NCI-H2081 treated with DMSO at 0.1 percent for 48 hours (cell line): Measurements from ENCODE around the gene TOR4A.

Source experiments
- DNase-seq: peaks from one replicate; lab custom pipeline; 2025; lab: John Stamatoyannopoulos, UW

The TOR4A gene

GRCh38 chr9:137295849-137296669 is 18.5 kb downstream of the TOR4A start:
- no peak for DNase-seq

- no peak for DNase-seq
These were observed 19.4 kb downstream of the TOR4A start for GRCh38 chr9:137296670-137297664.

GRCh38 chr9:137297966-137298365 is 20.4 kb downstream of the TOR4A start:
- no peak for DNase-seq

- DNase-seq, result no peak
These were observed 21.1 kb downstream of the TOR4A start for GRCh38 chr9:137298401-137299202.

- DNase-seq, result no peak
These were observed 21.7 kb downstream of the TOR4A start for GRCh38 chr9:137299203-137299565.

GRCh38 chr9:137299938-137300337 is 22.4 kb downstream of the TOR4A start:
- DNase-seq, result no peak

GRCh38 chr9:137300567-137301080 is 23.1 kb downstream of the TOR4A start:
- DNase-seq, result no peak

GRCh38 chr9:137301081-137301947 is 23.8 kb downstream of the TOR4A start:
- DNase-seq, result no peak

GRCh38 chr9:137302118-137302448 is 24.6 kb downstream of the TOR4A start, which contains the start of gene NRARP:
NRARP (minus strand) TSS chr9:137302271; CDS start chr9:137301928, 343 bp downstream.
- DNase-seq, result no peak

GRCh38 chr9:137302449-137303150 is 25.1 kb downstream of the TOR4A start:
- DNase-seq, result no peak

GRCh38 chr9:137303151-137303892 is 25.8 kb downstream of the TOR4A start:
- no peak for DNase-seq

GRCh38 chr9:137303893-137304382 is 26.4 kb downstream of the TOR4A start:
- DNase-seq, result no peak

- DNase-seq, result no peak
These were observed 27.0 kb downstream of the TOR4A start for GRCh38 chr9:137304383-137305059.

- no peak for DNase-seq
These were observed 27.7 kb downstream of the TOR4A start for GRCh38 chr9:137305060-137305797.

GRCh38 chr9:137305798-137306065 is 28.2 kb downstream of the TOR4A start:
- DNase-seq, result no peak

GRCh38 chr9:137306066-137306849 is 28.7 kb downstream of the TOR4A start:
- no peak for DNase-seq

GRCh38 chr9:137306850-137307254 is 29.3 kb downstream of the TOR4A start:
- no peak for DNase-seq
